GM21529 (cell line): ENCODE results near the gene MIER1.

Source experiments
- ATAC-seq: cut with Tn5 transposase; IDR thresholded peaks from one replicate; pipeline ENCODE4 v1.9.1; 2021; ENCODE audit not compliant: unreplicated experiment

The MIER1 gene

DNA sequence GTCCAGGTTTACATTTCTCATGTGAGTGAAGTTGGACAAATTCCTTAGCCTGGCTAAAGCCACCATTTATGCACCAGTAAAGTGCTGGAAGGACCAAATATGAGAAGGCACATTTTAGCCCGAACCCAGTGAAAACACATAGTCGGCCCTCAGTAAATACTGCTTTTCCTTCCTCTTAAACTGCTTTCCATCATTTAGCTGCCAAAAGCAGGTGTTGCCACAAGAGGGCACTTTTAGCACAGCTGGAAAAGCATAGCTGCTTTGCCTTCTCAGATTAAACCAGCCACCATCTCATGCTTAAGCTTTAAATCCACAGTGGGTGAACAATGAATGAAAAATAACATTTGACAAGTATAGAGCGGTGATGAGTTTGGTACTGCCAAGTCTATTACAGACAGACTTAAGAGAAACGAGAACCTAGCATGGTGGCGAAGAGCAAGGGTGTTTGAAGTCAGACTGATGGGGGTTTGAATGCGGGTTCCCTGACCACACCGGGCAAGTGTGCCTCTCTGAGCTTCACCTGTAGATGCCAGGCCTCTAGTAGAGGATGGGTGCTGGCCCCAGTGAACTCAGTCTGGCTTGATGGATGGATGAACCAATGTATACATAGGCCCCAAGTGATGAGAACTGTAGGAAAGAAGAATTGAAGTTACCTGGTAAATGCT, 71.4 kb downstream of the MIER1 start:
- peak; percentile 82 for ATAC-seq

- ATAC-seq, result no peak
Observed at GRCh38 chr1:66998972-66999371, 74.2 kb downstream of the MIER1 start.

DNA sequence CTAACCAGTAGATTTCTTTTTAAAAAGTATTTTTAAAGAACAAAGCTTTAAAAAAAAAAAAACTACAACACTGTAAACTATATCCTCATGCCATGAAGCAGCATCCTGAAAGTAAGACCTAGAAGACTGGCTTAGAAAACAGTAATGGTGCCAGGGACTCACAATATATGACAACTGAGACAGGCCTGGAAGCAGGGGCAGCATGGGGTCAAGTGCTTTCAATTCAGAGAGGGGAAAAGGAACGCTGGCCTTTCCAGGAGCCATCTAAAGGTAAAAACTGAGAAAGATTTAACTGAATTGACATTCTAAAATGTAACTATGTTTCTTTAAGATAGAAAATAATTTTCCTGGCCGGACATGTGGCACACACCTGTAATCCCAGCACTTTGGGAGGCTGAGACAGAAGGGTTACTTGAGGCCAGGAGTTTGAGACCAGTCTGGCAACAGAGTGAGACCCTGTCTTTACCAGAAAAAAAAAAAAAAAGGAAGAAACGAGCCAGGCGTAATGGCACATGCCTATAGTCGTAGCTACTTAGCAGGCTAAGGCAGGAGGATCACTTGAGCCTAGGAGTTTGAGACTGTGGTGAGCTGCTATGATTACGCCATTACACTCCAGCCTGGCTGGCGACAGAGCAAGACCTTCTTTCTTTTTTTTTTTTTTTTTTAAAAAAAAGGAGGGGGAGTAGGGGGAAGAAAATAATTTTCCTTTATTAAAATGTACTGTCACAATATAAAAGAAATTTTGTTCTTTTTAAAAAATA, 75.0 kb downstream of the MIER1 start:
- ATAC-seq, result no peak

DNA sequence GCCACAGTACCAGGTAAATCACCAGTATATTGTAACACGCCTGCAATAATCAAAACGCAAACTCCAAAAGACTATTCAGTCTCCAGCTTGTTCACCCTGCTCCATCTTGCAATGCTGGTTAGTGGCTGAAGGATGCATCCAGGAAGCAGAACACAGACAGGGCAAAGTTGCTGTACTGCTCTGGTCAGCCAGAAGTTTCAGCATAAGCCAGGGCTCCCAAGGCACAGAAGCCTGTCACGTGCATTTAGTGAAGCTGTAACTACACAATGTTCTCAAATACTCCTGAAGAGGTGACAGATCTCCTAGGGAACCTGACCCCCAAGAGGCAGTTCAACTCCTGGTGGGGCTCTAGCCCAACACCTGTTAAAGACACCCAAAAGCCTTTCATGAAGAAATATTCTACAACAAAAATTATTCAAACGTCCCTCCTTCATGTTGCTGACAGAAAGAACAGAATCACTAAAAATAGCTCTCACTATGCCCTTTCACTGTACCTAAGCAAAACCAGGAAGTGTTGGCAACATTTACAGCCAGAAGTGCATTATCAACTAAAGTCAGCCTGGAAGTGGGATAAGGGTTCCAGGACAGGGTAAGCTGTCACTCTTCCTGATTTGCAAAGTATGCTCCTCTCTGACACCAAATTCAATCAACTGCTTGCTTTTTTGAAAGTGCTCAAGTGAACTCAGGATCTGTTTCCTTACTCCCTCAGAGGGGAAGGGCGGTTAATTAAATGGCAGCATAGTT, 77.1 kb downstream of the MIER1 start:
- no peak for ATAC-seq

GRCh38 chr1:67004176-67004575, 79.4 kb downstream of the MIER1 start:
- no peak for ATAC-seq

DNA sequence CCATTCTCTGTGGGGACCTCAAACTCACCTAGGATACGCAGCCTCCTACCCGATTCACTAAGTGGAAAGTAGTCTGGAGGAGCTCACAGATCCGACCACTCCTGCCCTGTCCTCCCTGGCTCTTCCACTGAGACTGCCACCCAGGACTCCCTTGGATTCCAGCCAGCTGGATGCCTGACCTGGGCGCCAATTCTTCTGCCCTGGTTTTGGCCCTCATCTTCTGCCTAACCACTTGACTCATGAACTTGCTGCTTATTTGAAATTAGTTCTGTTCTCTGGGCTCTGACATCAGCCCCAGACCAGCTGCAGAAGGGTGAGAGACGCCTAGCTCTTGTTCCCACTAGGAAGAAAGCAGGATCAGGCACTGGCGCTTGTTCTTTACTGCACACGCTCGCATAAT, 80.3 kb downstream of the MIER1 start:
- ATAC-seq, result no peak

DNA sequence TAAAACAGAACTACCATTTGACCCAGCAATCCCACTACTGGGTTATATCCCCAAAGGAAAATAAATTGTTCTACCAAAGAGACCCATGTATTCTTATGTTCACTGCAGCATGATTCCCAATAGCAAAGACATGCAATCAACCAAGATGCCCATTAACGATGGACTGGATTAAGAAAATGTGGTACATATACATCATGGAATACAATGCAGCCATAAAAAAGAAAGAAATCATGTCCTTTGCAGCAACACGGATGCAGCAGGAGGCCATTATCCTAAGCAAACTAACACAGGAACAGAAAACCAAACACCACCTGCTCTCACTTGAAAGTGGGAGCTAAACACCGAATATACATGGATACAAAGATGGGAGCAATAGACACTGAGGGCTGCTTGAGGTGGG, 85.0 kb downstream of the MIER1 start:
- no peak for ATAC-seq

GRCh38 chr1:67013573-67013972, 88.8 kb downstream of the MIER1 start:
- peak; percentile 47 for ATAC-seq

DNA sequence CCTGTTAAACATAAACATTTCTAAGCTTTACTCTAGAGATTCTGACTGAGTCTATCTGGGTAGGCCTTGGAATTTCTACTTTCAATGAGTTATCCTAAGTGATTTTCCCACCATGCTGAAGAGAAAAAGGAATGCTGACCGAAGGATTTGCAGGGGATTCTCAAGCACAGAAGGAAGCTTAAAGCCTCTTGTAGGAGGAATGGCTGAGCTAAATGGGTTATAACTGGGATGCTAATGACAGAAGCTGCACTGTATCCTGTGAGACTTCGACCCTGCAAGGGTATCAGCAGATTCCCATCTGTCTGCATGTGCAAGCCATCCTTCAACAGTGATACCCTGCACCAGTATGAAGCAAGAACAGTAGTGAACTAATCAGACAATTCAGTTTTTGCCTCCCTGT, 93.8 kb downstream of the MIER1 start:
- ATAC-seq, result no peak

GRCh38 chr1:67019121-67019520, 94.3 kb downstream of the MIER1 start:
- ATAC-seq, result no peak

DNA sequence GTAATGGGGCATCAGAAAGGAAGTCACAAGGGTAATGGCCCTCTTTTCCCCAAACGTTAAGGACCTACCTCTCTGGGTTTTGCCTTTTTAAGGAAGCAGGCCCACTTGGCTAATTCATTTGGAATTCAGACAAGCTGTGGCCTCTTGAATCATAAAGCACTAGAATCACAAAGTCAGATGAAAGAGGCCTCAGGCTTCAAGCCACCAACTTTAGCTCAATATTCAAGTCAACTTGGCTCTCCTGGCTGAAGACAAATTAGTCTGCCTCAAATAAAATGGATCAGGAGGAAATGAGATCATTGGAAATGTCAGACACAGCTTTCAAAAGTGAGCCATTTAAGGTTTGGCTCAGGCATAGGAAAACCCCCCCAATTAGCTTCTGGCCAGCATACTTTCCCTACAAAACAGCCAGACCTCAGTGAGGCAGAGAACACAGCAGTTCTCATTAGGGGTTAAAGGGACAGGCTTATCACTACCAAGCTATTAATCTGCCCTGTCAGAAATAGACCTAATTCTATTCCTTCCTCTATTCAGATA, 94.9 kb downstream of the MIER1 start:
- no peak for ATAC-seq

GRCh38 chr1:67020304-67020703, 95.5 kb downstream of the MIER1 start:
- ATAC-seq, result no peak

- no peak for ATAC-seq
Observed at GRCh38 chr1:67020765-67021164, 96.0 kb downstream of the MIER1 start.

- ATAC-seq, result no peak
Observed at GRCh38 chr1:67029472-67029871, 104.7 kb downstream of the MIER1 start.

DNA sequence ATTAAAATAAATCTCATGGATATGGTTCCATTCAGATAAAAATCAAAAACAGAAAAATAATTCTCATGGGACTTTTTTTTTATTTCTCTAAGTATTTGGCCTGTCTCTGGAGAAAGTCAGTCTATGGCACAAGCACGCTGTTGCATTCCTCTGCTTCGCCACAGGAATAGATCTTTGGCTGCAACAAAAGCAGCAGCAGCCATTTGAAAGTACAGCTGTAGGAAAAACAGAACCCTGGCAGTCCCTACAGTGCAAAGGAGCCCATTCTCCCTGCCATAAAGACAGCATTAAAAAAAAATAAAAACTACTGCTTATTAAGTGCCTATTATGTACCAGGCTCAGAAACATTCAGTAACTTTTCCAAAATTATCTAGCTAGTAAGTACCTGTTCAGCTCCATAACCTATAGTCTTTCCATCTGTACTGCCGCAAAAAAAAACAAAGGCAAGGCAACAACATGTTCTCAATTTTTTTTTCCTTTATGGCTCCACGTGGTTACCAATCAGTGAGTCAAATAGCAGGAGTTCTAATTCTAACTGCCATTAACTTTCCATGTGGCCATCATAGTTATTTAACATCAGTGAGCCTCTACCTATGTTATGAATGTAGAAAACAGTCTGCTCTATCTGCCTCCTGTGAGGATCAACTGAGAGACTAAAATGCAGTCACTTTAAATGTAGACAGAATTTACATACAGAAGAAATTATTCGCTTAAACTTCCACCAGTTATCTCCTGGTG, 106.5 kb downstream of the MIER1 start:
- ATAC-seq, result no peak

GRCh38 chr1:67031859-67032247, 107.1 kb downstream of the MIER1 start:
- no peak for ATAC-seq
